ENCODE measurements around the gene EVX1.

GRCh38 chr7:27251136-27251651, 8.6 kb downstream of the EVX1 start:
- TF ChIP-seq, protein P1, sequence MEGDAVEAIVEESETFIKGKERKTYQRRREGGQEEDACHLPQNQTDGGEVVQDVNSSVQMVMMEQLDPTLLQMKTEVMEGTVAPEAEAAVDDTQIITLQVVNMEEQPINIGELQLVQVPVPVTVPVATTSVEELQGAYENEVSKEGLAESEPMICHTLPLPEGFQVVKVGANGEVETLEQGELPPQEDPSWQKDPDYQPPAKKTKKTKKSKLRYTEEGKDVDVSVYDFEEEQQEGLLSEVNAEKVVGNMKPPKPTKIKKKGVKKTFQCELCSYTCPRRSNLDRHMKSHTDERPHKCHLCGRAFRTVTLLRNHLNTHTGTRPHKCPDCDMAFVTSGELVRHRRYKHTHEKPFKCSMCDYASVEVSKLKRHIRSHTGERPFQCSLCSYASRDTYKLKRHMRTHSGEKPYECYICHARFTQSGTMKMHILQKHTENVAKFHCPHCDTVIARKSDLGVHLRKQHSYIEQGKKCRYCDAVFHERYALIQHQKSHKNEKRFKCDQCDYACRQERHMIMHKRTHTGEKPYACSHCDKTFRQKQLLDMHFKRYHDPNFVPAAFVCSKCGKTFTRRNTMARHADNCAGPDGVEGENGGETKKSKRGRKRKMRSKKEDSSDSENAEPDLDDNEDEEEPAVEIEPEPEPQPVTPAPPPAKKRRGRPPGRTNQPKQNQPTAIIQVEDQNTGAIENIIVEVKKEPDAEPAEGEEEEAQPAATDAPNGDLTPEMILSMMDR (IDR thresholded peaks at IDR 0.05) = no peak
- TF ChIP-seq EP300 (IDR thresholded peaks at IDR 0.05; ENCODE audit: low read depth) (no peak), POLR2A (IDR thresholded peaks at IDR 0.05) (no peak)

All from transverse colon (tissue), 3 donors.